Endodermal cell (in vitro differentiated cells): Measurements from ENCODE around the gene ABTB2. TPM values are rescaled to one million over a fixed set of nuclear protein-coding genes. Genes with fewer than 3 reads are reported as not detected.

Experiments
- DNase-seq: peaks from one replicate; pipeline ENCODE4 v3.0.0-alpha.2; 2017
- H3K27ac ChIP-seq: 2 replicates; pipeline ENCODE4 v1.5.1; 2013; ENCODE audit warnings: mild to moderate bottlenecking, low read depth, low read length, moderate library complexity
- H3K27me3 ChIP-seq: 2 replicates; pipeline ENCODE4 v1.6.1; 2013; ENCODE audit warnings: mild to moderate bottlenecking, low read length, moderate library complexity; ENCODE audit not compliant: insufficient read depth, control insufficient read depth, poor library complexity, severe bottlenecking
- H3K36me3 ChIP-seq: 2 replicates; pipeline ENCODE4 v1.7.0; 2013; ENCODE audit warnings: mild to moderate bottlenecking, low read length, moderate library complexity; ENCODE audit not compliant: control insufficient read depth, insufficient read depth
- H3K4me1 ChIP-seq: one replicate; pipeline ENCODE4 v1.7.0; 2013; ENCODE audit warnings: low read length; ENCODE audit not compliant: control insufficient read depth, insufficient read depth
- H3K4me3 ChIP-seq: 2 replicates; pipeline ENCODE4 v1.5.1; 2013; ENCODE audit warnings: mild to moderate bottlenecking, low read length, moderate library complexity
- H3K9ac ChIP-seq: 2 replicates; pipeline ENCODE4 v1.6.1; 2013; ENCODE audit warnings: mild to moderate bottlenecking, low read length, moderate library complexity; ENCODE audit not compliant: poor library complexity, severe bottlenecking; ENCODE audit errors: extremely low read depth
- H3K9me3 ChIP-seq: 2 replicates; pipeline ENCODE4 v1.6.1; 2013; ENCODE audit warnings: mild to moderate bottlenecking, low read length, moderate library complexity; ENCODE audit not compliant: control insufficient read depth
- H3K27ac Mint-ChIP-seq: 2 replicates; pipeline ENCODE4 v1.8.0; 2020; ENCODE audit warnings: mixed read lengths
- H3K27me3 Mint-ChIP-seq: 2 replicates; pipeline ENCODE4 v1.8.0; 2021; ENCODE audit warnings: mild to moderate bottlenecking, mixed read lengths; ENCODE audit not compliant: insufficient read depth
- H3K36me3 Mint-ChIP-seq: 2 replicates; pipeline ENCODE4 v1.8.0; 2020; ENCODE audit warnings: low read depth, mixed read lengths
- H3K4me1 Mint-ChIP-seq: 2 replicates; pipeline ENCODE4 v1.8.0; 2020; ENCODE audit warnings: mixed read lengths
- H3K4me3 Mint-ChIP-seq: 2 replicates; pipeline ENCODE4 v1.8.0; 2020; ENCODE audit warnings: mild to moderate bottlenecking, moderate library complexity, mixed read lengths
- H3K9me3 Mint-ChIP-seq: 2 replicates; pipeline ENCODE4 v1.8.0; 2020; ENCODE audit warnings: mild to moderate bottlenecking, mixed read lengths
- CTCF ChIP-seq: fragments of 200-600 bp; sonication (generic); conservative IDR thresholded peaks from 2 replicates; pipeline ENCODE4 v1.5.0; 2021; ENCODE audit warnings: antibody characterized with exemption, mild to moderate bottlenecking
- WGBS, 2 experiments: methylation state at CpG; one replicate each; pipeline versions ENCODE4 v1.1.5 to v1.1.7; 2013; ENCODE audit warnings: missing lambda C conversion rate in 2 of 2, mixed read lengths in 1 of 2; ENCODE audit not compliant: insufficient coverage in 1 of 2, insufficient read length in 1 of 2; 5-methylcytosine and 5-hydroxymethylcytosine counted together
- total RNA-seq, 2 donors: library from RNA; stranded (reverse); fragmentation: NEBNext Ultra II Directional in 1 of 2; extraction: Animal tissue kit (Norgen Biotek cat#: 25700) in 1 of 2; gene quantifications; 2 replicates in 1 of 2; 3 replicates in 1 of 2; pipeline ENCODE4 v1.2.1, GENCODE V29; 2021

Gene ABTB2
- total RNA-seq, 2 donors from 2014 or later, result 2.9 to 5.2 TPM

DNA sequence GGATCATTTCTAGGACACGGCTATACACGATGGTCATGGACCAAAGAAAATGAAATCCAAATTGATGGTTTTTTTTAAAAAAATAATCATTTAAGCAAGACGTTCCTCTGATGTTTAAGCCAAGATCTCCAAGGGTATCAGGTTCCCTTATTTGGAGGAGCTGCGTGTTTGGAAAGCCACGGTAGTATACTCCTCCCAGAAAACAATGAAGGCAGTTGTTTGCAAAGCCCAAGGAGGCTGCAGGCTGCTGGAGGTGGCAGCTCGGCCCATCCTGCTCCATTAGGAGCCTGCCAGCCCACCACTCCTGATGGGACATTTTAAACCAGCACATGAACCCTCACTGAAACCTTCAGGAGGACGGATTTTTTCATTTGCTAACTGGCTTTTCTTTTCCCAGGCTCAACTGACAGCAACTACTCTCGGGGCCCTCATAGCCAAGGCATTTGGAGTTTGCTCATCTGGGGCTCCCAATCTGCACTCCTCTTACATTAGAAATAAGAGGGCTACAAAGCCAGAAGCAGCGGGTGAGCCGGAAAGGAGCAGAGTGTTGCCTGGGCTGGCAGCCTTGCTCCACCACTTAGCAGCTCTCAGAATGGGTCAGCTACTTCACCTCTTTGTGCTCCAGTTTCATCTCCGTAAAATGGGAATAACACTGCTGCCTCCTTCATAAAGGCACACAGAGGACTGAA lies 58.4 kb downstream of the ABTB2 start:
- Histone ChIP-seq H3K4me1 (peaks cover 20% of the 10 kb centered on the region), H3K27me3 (no peaks in the 10 kb centered on the region), H3K36me3 (no peaks in the 10 kb centered on the region), H3K9me3 (no peaks in the 10 kb centered on the region), H3K9ac (no peak overlapping the region), H3K4me3 (peak overlapping the region; percentile 6), H3K27ac (peak overlapping the region; percentile 5)
- peak; percentile 59 for DNase-seq
- Mint-ChIP-seq H3K36me3 (no peaks in the 10 kb centered on the region), H3K4me3 (no peak overlapping the region), H3K27ac (no peak overlapping the region), H3K4me1 (peaks cover 46% of the 10 kb centered on the region), H3K27me3 (no peaks in the 10 kb centered on the region), H3K9me3 (no peaks in the 10 kb centered on the region)
- WGBS, 2 experiments, result 48 to 60% methylated on average over 9 to 11 of the region's 11 CpGs
- no peak for TF ChIP-seq CTCF

GRCh38 chr11:34298871-34299270 lies 58.9 kb downstream of the ABTB2 start:
- no peaks in the 10 kb centered on the region for H3K9me3 ChIP-seq
- H3K27ac ChIP-seq, result no peak overlapping the region
- Mint-ChIP-seq H3K27me3 (no peaks in the 10 kb centered on the region), H3K27ac (no peak overlapping the region), H3K4me1 (peaks cover 46% of the 10 kb centered on the region), H3K4me3 (no peak overlapping the region), H3K9me3 (no peaks in the 10 kb centered on the region), H3K36me3 (no peaks in the 10 kb centered on the region)
- no peak overlapping the region for H3K4me3 ChIP-seq
- H3K27me3 ChIP-seq, result no peaks in the 10 kb centered on the region
- no peak overlapping the region for H3K9ac ChIP-seq
- DNase-seq, result no peak
- H3K36me3 ChIP-seq, result no peaks in the 10 kb centered on the region
- H3K4me1 ChIP-seq, result peaks cover 20% of the 10 kb centered on the region
- 95 to 100% methylated on average over 1 to 2 of the region's 2 CpGs for whole genome bisulfite sequencing, 2 experiments
- no peak for TF ChIP-seq CTCF

- Histone ChIP-seq H3K27ac (no peak overlapping the region), H3K36me3 (no peaks in the 10 kb centered on the region), H3K4me1 (peaks cover 20% of the 10 kb centered on the region), H3K9ac (no peak overlapping the region), H3K4me3 (no peak overlapping the region), H3K27me3 (no peaks in the 10 kb centered on the region), H3K9me3 (no peaks in the 10 kb centered on the region)
- H3K27me3 Mint-ChIP-seq, result peaks cover 3% of the 10 kb centered on the region
- WGBS, 2 experiments, result 83 to 90% methylated on average over 1 of the region's 1 CpG
- no peak for TF ChIP-seq CTCF
- H3K27ac Mint-ChIP-seq, result no peak overlapping the region
- no peaks in the 10 kb centered on the region for H3K36me3 Mint-ChIP-seq
- H3K4me3 Mint-ChIP-seq, result no peak overlapping the region
- no peak for DNase-seq
- no peaks in the 10 kb centered on the region for H3K9me3 Mint-ChIP-seq
- peaks cover 29% of the 10 kb centered on the region for H3K4me1 Mint-ChIP-seq
Measured at GRCh38 chr11:34296412-34296811, 61.4 kb downstream of the ABTB2 start.
